GM21390 (cell line): ENCODE measurements around the gene COQ4.
A peak's percentile ranks its signal among the peaks of the same experiment; 100 is the strongest.
"Not testable (repeated sequence)": the region's sequence is repeated elsewhere in the genome, so short reads cannot be mapped to it uniquely, and the experiment has no call there.

ENCODE experiments used
- ATAC-seq: cut with Tn5 transposase; IDR thresholded peaks from one replicate; pipeline ENCODE4 v1.9.1; 2021; ENCODE audit not compliant: unreplicated experiment

COQ4 gene

DNA sequence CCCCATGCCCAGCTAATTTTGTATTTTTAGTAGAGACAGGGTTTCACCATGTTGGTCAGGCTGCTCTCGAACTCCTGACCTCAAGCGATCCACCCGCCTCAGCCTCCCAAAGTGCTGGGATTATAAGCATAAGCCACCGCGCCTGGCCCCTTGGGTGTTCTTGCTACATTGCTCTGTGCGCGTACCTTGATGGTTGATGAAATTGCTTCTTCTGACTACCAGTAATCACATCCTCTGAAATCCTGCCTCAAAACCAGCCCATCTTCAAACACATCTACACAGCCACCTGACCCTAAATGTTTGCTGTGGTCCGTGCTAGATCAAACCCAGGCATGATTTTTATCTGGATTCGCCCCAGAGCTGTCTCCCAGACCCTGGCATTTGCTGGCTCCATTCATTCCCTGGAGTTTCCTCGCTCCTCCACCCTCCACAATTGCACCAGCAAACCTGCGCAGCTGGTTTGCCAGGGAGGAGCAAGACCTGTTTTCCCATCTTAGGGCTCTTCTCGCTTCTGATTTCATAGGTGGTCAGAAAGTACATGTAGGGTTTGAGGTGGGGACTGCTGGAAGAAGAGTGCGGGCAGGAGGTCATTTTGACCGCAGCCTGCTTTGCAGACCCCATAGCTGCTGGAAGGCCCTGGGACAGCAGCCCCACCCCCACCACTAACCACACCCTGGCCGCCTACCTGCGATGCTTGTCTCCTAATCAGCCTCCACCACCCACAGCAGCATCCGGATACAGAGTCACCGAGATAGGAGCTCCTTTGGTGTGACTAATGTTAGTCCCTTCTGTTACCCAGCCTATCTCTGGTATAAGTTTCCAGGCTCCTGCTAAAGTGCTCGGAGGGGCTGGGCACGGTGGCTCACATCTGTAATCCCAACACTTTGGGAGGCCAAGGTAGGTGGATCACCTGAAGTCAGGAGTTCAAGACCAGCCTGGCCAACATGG is 23.8 kb upstream of the COQ4 start:
- no peak for ATAC-seq

DNA sequence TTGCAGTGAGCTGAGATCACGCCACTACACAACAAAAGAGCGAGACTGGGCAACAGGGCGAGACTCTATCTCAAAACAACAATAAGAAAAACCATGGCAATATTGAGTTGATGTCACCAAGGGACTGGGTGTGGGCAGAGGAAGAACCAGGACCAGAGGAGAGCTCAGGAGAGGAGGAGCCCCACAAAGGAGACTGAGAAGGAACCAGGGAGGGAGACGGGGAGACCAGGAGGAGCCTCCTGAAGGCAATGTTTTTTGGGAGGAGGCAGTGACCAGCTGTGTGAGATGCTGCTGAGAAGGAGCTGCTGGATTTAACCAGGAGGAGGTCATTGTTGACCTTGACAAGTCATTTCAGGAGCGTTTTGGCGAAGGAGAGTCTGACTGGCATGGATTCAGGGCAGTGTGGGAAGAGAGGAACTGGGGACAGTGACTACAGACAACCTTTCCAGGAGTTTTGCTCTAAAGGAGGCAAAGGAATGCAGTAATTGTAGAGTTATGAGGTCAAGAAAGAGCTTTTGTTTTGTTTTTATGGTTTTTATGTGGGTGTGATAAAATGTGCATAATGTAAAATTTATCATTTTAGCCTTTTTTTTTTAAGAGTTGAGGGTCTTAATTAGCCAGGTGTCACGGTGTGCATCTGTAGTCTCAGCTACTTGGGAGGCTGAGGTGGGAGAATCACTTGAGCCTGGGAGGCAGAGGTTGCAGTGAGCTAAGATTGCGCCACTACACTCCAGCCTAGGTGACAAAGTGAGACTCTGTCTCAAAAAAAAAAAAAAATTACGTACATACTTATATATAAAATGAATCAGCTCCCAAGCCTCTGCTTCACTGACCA is 18.3 kb upstream of the COQ4 start:
- no peak for ATAC-seq

DNA sequence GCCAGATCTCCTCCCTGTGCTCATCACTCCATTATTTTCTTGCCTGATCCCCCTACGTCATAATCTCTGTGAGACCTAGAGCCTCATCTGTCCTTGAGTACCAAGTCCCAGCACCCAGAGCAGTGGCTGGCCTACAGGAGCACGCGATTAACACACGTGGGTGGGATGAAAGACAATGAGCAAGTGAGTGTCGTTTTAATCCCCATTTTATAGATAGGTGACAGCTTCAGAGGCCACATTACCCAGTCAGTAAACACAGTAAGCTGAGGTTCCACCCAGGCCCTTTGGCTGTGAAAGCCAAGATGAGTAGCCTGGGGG is 17.7 kb upstream of the COQ4 start:
- ATAC-seq = no peak

DNA sequence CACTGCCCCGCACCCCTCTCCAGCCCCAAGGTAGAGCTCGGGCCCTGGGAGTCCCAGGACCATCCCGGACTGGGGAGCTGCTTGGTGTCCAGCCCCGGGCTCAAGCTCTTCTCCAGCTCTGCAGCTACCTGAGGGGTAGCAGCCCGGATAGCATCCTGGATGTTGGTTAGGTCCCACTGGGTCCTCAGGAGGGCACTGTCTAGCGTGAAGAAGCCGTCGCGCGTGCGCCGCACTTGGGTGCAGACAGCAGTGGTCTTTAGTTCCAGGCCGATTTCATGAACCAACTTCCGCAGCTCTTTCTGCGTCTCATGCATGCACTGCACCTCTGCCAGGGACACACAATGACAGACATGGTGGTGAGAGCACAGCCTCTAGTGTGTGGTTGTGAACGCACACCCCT is 13.1 kb upstream of the COQ4 start:
- no peak for ATAC-seq

- ATAC-seq = no peak
Measured at GRCh38 chr9:128310461-128310860, 12.2 kb upstream of the COQ4 start.

GRCh38 chr9:128314697-128315096 is 7.9 kb upstream of the COQ4 start:
- no peak for ATAC-seq

DNA sequence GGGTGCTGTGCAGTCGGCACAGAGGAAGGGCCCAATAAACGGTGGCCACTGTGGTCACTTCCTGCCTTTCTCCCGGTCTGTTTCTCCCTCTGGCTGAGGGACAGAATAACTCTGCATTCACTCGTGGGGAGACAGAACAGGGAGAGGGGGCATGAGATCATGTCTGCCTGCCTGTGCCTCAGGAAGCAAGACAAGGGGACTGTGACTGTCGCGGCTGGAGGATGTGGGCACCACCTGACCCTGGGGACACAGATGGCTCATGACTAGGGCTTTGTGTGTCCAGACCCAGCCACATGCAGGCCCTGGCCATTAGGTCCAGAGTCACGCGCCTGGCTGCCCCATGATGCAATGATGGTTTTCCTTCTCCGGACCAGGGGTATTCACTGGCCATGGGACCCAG is 6.2 kb upstream of the COQ4 start:
- no peak for ATAC-seq

DNA sequence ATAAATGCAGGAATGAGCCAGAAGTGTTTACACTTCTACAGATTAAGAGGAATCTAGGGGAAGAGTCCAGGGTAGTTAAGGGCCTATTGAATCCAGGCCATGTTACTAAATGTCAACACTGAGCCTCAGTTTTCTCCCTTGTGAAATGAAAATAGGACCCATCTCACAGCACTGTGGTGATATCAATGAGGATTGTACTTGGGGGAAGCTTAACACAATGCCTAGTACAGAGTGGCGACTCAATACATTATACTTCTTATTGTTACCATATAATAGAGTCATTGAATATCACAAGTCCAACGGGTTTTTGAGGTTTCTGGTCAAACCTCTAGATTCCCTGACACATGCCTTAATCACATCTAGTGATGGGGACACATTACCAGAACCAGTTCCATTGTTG is 5.0 kb upstream of the COQ4 start:
- ATAC-seq = no peak

- ATAC-seq = no peak
Measured at GRCh38 chr9:128321343-128321742, 1.3 kb upstream of the COQ4 start.

GRCh38 chr9:128321879-128322403 is 698 bp upstream of the COQ4 start:
- no peak for ATAC-seq

DNA sequence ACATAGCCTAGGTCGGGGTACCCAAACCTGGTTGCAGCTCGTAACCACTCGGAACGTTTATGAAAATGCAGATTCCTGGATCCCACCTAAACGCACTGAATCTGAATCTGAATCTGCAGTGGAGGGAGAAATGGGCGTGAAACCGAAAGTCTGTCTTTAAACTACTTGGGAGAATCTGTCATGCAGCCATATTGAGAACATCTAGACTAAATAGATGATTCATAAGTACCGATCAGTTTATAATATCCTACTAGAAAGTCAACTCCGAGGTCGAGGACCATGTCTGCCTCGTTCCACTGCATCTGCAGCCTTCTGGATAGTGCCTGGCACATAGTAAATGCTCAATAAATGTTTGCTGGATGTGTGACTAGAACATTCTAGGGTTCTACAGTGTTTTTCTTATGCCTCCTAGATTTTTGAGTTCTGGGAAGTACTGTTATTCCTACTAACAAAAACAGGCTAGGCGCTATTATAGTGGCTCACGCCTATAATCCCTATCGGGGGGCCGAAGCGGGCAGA is 632 bp downstream of the COQ4 start:
- no peak for ATAC-seq

GRCh38 chr9:128323791-128324190 is 1.2 kb downstream of the COQ4 start:
- no peak for ATAC-seq

DNA sequence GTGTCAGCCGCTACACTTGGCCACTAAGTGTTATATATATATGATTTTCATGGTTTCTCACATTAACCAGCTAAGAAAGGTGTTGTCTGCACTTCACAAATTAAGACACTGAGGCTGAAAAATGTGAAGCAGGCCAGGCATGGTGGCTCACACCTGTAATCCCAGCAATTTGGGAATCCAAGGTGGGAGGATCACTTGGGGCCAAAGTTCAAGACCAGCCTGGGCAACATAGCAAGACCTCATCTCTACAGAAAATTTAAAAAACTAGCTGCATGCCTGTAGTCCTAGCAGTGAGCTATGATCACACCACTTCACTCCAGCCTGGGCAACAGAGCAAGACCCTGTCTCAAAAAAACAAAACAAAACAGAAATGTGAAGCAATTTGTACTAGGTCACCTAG is 1.8 kb downstream of the COQ4 start:
- no peak for ATAC-seq

DNA sequence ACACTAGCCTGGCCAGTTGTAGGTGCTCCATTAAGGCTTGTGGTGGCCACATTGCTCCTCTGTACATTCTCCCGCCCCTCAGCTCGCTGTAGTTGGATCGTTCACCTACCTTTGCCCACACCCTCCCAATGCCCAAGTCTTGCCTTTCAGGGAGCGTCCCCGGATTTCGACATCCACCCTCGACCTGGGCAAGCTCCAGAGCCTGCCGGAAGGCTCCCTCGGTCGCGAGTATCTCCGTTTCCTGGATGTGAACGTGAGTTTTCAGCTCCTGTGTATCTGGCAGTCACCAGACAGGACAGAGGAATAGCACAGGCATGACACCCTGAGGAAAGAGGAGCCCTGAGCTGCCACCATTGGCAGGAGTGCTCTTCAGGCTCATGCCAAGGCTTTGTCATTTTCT is 3.0 kb downstream of the COQ4 start:
- no peak for ATAC-seq

DNA sequence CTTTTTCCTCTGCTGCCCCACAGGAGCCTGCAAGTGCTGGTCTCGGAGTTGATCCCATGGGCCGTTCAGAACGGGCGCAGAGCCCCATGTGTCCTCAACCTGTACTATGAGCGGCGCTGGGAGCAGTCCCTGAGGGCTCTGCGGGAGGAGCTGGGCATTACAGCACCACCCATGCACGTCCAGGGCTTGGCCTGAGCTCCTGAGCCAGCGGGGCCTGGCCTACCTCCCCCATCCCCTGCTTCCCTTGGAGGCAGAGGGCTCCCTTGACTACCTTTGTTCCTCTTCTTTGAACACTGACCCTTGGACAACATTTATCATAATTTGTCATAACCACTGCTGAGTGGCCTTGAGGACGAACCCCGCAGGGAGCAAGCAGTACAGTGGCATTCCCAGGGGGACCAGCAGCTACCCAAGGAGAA is 10.8 kb downstream of the COQ4 start:
- ATAC-seq = no peak

- no peak for ATAC-seq
Measured at GRCh38 chr9:128335161-128335560, 12.5 kb downstream of the COQ4 start.

DNA sequence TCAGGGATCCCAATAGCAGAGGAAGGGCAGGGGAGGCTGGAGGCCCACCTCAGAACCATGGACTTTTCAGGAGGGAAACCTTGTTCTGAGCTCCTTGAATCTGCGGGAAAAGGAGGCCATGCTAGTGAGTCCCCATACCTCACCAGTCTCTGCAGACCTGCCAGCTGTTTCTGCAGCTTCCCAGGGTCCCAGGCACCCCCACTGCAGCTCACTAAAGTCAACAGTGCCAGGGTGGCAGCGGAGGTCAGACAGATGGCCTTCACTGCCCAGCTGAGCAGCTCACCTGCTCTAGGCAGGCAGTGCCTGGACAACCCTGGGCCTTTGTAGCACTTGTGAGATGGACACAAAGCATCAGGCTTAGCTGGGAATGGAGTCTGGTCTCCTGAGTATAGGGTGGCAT is 13.3 kb downstream of the COQ4 start:
- no peak for ATAC-seq

- no peak for ATAC-seq
Measured at GRCh38 chr9:128337936-128338335, 15.3 kb downstream of the COQ4 start.

DNA sequence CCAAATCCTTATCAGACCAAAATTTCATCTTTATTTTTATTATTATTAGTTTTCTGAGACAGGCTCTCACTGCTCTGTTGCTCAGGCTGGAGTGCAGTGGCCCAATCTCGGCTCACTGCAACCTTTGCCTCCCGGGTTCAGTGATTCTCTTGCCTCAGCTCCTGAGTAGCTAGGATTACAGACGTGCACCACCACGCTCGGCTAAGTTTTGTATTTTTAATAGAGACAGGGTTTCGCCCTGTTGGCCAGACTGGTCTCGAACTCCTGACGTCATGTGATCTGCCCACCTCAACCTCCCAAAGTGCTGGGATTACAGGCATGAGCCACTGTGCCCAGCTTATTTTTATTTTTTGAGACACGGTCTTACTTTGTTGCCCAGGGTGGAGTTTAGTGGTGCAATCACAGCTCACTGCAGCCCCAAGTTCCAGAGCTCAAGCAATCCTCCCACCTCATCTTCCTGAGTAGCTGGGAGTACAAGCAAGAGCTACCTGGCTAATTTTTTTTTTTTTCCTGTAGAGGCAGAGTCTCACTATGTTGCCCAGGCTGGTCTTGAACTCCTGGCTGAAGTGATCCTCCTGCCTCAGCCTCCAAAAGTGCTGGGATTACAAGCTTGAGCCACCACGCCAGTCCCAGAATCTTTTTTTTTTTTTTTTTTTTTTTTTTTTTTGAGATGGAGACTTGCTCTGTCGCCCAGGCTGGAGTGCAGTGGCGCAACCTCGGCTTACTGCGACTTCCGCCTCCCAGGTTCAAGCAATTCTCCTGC is 16.4 kb downstream of the COQ4 start:
- ATAC-seq = not testable (repeated sequence)

- peak; percentile 75 for ATAC-seq
Measured at GRCh38 chr9:128339761-128340690, 17.4 kb downstream of the COQ4 start, which contains the start of gene SLC27A4. SLC27A4 (plus strand) TSS chr9:128340527; CDS start chr9:128343133, 2,606 bp downstream.
